Measurements from ENCODE around the gene PRR18.

DNA sequence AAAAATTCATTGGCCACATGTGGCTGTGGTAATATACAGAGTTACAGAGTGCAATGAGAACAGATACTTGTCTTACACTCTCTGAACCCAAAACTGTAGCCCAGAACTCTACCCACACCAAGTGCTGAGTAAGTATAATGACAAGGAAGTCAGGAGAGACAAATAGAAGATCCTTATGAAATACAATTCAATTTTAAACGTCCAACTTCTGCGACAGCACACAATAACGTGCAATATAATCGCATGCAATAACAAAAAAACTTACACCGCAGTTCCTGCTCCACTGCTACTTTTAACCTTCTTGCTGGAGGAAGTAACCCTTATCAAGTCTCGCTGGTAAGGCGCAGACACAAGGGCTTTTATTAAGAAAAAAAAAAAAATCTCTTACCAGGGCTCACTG lies 33.3 kb upstream of the PRR18 start:
- TF ChIP-seq POLR2A (IDR thresholded peaks at IDR 0.05; ENCODE audit: extremely low read depth, insufficient read length): no peak
- TF ChIP-seq, protein P1, sequence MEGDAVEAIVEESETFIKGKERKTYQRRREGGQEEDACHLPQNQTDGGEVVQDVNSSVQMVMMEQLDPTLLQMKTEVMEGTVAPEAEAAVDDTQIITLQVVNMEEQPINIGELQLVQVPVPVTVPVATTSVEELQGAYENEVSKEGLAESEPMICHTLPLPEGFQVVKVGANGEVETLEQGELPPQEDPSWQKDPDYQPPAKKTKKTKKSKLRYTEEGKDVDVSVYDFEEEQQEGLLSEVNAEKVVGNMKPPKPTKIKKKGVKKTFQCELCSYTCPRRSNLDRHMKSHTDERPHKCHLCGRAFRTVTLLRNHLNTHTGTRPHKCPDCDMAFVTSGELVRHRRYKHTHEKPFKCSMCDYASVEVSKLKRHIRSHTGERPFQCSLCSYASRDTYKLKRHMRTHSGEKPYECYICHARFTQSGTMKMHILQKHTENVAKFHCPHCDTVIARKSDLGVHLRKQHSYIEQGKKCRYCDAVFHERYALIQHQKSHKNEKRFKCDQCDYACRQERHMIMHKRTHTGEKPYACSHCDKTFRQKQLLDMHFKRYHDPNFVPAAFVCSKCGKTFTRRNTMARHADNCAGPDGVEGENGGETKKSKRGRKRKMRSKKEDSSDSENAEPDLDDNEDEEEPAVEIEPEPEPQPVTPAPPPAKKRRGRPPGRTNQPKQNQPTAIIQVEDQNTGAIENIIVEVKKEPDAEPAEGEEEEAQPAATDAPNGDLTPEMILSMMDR (IDR thresholded peaks at IDR 0.05; ENCODE audit: low read depth, low read length): no peak
- TF ChIP-seq MYC (IDR thresholded peaks at IDR 0.05; ENCODE audit: low read depth, low read length): no peak
- TF ChIP-seq, protein P2, sequence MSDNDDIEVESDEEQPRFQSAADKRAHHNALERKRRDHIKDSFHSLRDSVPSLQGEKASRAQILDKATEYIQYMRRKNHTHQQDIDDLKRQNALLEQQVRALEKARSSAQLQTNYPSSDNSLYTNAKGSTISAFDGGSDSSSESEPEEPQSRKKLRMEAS (IDR thresholded peaks at IDR 0.05; ENCODE audit: low read depth, low read length): no peak

Data from NB4 (cell line).